SK-MEL-5 (cell line): ENCODE results near the gene ZBTB43. TPM values are rescaled to one million over a fixed set of nuclear protein-coding genes. Genes with fewer than 3 reads are reported as not detected.
A peak's percentile ranks its signal among the peaks of the same experiment; 100 is the strongest.
"Not testable (repeated sequence)": the region's sequence is repeated elsewhere in the genome, so short reads cannot be mapped to it uniquely, and the experiment has no call there.

Experiments
- DNase-seq: peaks from one replicate; pipeline ENCODE4 v3.0.0-alpha.2; 2016; ENCODE audit warnings: low read depth, low spot score
- in situ Hi-C: cut with HindIII; loops from 2 replicates; pipeline ENCODE4 v1.10.0; 2016; ENCODE audit warnings: low sequenced_read_pairs, high pct_unique_total_duplicates, low pct_unique_long_range_greater_than_20kb
- total RNA-seq: library from RNA; depleted of rRNA; stranded (reverse); fragments of >200 nt; shearing (Covaris generic); gene quantifications from 2 replicates; pipeline ENCODE4 v1.2.3, GENCODE V29; 2014

ZBTB43 gene
- total RNA-seq, 1 experiment from 2014 or later, result 68.4 TPM

- in situ Hi-C loops, DNase-seq: not testable (repeated sequence)
These were observed 20.0 kb upstream of the ZBTB43 start for GRCh38 chr9:126784841-126785240.

GRCh38 chr9:126788046-126788445, 16.8 kb upstream of the ZBTB43 start:
- in situ Hi-C loops, result no loop called here
- peak; percentile 43 for DNase-seq

- in situ Hi-C loops, result no loop called here
- DNase-seq, result peak; percentile 10
These were observed 16.0 kb upstream of the ZBTB43 start for GRCh38 chr9:126788634-126789349.

DNA sequence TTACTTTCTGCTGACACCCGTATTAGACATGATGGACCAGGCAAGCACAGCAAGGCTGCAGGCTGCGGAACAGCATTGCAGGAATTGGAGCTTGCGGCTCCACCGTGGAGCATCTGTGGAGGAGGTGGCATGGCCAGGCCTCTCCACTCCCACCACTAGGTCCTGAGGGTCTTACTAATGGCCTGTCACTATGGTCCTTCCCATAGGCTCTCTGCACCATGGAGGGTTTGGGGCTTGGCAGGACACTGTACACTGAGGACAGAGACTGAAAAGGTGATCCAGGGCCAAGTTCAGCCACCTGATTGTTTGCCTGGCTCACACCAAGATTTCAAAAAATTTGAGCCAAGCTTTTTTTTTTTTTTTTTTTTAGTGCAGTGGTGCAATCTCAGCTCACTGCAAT, 14.3 kb upstream of the ZBTB43 start:
- in situ Hi-C loops, result no loop called here
- DNase-seq, result no peak

- in situ Hi-C loops, result no loop called here
- DNase-seq, result peak; percentile 78
These were observed 13.2 kb upstream of the ZBTB43 start for GRCh38 chr9:126791406-126792230.

- DNase-seq, result no peak
- in situ Hi-C loops, result no loop called here
These were observed 11.0 kb upstream of the ZBTB43 start for GRCh38 chr9:126793686-126794417.

DNA sequence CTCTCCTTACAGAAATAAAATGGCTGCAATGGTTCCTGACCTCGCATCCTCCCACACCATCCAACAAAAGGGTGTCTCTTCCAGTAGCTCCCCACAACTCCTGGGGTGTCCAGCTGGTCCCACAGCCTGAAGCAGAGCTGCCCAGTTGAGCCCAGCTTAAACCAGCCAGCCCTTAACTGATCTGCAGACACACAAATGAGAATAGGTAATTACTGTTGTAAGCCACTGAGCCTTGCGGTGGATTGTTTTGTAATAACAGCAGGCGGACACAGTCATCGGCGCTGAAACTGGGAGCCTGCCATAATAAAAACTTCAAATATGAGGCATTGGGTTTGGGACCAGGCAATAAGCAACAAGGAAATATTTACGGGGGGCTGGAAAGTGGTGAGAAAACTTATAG, 10.4 kb upstream of the ZBTB43 start:
- in situ Hi-C loops, result no loop called here
- no peak for DNase-seq

DNA sequence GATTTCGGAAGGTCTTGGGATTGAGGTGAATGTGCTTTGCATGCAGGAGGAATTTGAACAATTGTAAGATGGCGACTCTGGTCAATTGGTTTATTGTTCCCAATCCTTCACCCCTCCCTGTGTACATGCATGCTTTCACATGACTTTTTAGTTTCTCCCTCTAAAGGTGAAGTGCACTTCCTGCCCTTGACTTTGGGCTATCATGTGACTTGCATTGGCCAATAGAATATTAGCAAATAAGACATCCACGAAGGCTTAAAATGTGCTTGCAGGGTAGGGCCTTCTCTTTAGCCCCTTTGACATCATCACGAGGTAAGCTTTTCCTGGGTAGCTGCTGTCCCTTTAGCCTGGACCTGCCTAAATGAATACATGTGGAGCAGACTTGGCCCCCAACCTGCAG, 8.1 kb upstream of the ZBTB43 start:
- in situ Hi-C loops, result no loop called here
- DNase-seq, result peak; percentile 76

DNA sequence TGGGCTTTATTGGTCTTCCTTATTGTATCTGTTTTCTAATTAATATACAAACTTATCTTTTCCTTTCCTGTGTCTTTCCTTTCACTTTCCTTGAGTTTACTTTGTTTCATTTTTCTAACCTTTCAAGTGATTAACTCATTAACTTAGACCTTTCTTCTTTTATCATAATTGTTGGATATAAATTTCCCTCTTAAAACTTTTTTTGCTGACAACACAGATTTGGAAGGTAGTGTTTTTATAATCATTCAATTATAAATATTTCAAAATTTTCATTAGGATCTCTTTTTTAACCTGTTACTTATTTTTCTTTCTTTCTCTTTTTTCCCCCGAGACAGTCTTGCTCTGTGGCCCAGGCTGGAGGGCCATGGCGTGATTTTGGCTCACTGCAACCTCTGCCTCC, 6.9 kb upstream of the ZBTB43 start:
- in situ Hi-C loops, result no loop called here
- no peak for DNase-seq

GRCh38 chr9:126799034-126799433, 5.8 kb upstream of the ZBTB43 start:
- DNase-seq, result no peak
- in situ Hi-C loops, result no loop called here

DNA sequence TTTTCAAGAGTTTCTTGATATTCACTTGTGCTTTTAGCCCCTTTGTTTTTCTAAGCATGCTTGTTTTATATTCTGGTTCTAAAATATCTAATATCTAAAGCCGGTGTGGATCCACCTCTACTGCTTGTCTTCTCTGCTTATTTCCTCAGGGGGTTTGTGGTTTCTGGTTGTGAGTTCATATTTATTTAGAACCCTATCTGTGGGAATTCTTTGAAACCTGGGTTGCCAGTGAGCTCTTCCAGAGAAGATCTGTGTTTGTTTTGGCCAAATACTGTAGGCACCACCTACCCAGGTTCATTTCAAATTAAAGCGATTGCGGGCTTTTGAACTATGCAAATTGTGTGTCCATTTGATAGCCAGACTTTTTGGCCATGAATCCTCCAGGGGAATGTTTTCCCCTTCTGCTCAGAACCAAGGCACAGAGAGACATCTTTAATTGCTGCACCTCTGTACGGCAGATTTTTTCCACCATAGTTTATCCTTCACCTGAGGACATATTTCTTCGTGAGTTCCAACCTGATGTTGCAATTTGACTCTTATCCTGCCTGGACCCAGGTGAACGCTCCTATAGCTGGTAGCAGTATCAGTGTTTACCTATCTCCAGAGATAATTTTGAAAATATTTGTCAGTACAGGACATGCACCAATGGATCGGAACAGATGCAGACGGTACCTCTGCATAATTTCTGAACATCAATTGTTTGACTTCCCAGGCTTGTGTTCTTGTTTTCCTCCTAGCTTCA, 2.4 kb upstream of the ZBTB43 start:
- in situ Hi-C loops, result no loop called here
- no peak for DNase-seq

GRCh38 chr9:126804198-126804695, 593 bp upstream of the ZBTB43 start:
- DNase-seq, result no peak
- in situ Hi-C loops, result no loop called here

GRCh38 chr9:126805554-126806262, 868 bp downstream of the ZBTB43 start:
- peak; percentile 63 for DNase-seq
- in situ Hi-C loops, result no loop called here

- no peak for DNase-seq
- in situ Hi-C loops, result no loop called here
These were observed 1.5 kb downstream of the ZBTB43 start for GRCh38 chr9:126806336-126806735.

GRCh38 chr9:126809068-126809467, 4.2 kb downstream of the ZBTB43 start:
- no peak for DNase-seq
- in situ Hi-C loops, result no loop called here

- DNase-seq, in situ Hi-C loops: not testable (repeated sequence)
These were observed 5.4 kb downstream of the ZBTB43 start for GRCh38 chr9:126810221-126810620.

GRCh38 chr9:126813072-126813471, 8.2 kb downstream of the ZBTB43 start:
- no peak for DNase-seq
- in situ Hi-C loops, result no loop called here
